SK-N-SH (cell line): Measurements from ENCODE around the gene SEM1. TPM values are rescaled to one million over a fixed set of nuclear protein-coding genes. Genes with fewer than 3 reads are reported as not detected.
"Not testable (repeated sequence)": the region's sequence is repeated elsewhere in the genome, so short reads cannot be mapped to it uniquely, and the experiment has no call there.

ENCODE experiments used
- CTCF ChIA-PET: fragments of 300-600, 350-600 bp; formaldehyde crosslinking; extraction: SDS; loops from one replicate; lab custom pipeline; 2021; lab: Yijun Ruan, JAX
- POLR2A ChIA-PET: fragments of 350-600 bp; sonication (Branson Sonifier 250); formaldehyde crosslinking; extraction: SDS; loops from one replicate; lab custom pipeline; 2020; ENCODE audit warnings: antibody characterized with exemption, inconsistent platforms; lab: Yijun Ruan, JAX
- DNase-seq: peaks from one replicate; pipeline ENCODE4 v3.0.0; 2012
- H2AFZ ChIP-seq: fragments of 200-600 bp; sonication (generic); 2 replicates; pipeline ENCODE4 v1.8.1; 2016; ENCODE audit warnings: antibody characterized with exemption, mild to moderate bottlenecking, low read depth
- H3F3A ChIP-seq: fragments of 200-600 bp; sonication (generic); replicated peaks from 2 replicates; pipeline ENCODE3; 2016; ENCODE audit warnings: antibody characterized with exemption, mild to moderate bottlenecking; ENCODE audit not compliant: insufficient read depth
- H3K27ac ChIP-seq, 2 experiments: fragments of 200-500 bp in 1 of 2; fragments of 200-600 bp in 1 of 2; sonication (Bioruptor generic) in 1 of 2; sonication (generic), shearing (Covaris generic) in 1 of 2; 2 replicates each; pipeline versions ENCODE4 v1.5.1 to v1.6.1; 2014 to 2016; ENCODE audit warnings: low read depth in 2 of 2, inconsistent platforms in 1 of 2, low read length in 1 of 2, mild to moderate bottlenecking in 1 of 2, mixed read lengths in 1 of 2
- H3K27me3 ChIP-seq: fragments of 200-600 bp; sonication (generic), shearing (Covaris generic); 2 replicates; pipeline ENCODE4 v1.6.1; 2016; ENCODE audit warnings: mixed run types; ENCODE audit not compliant: insufficient read depth
- H3K36me3 ChIP-seq, 2 experiments: fragments of 200-500 bp in 1 of 2; fragments of 200-600 bp in 1 of 2; sonication (Bioruptor generic) in 1 of 2; sonication (generic) in 1 of 2; replicated peaks in 1 of 2; 2 replicates each; pipeline versions ENCODE3 to v1.5.1; 2014 to 2016; ENCODE audit warnings: low read length in 1 of 2, mild to moderate bottlenecking in 1 of 2; ENCODE audit not compliant: insufficient read depth in 2 of 2, control insufficient read depth in 1 of 2
- H3K4me1 ChIP-seq, 2 experiments: fragments of 200-500 bp in 1 of 2; fragments of 200-600 bp in 1 of 2; sonication (Bioruptor generic) in 1 of 2; sonication (generic), shearing (Covaris generic) in 1 of 2; 2 replicates each; pipeline versions ENCODE4 v1.5.1 to v1.6.1; 2014 to 2016; ENCODE audit warnings: low read depth in 1 of 2, low read length in 1 of 2, mixed run types in 1 of 2; ENCODE audit not compliant: insufficient read depth in 2 of 2, control insufficient read depth in 1 of 2
- H3K4me2 ChIP-seq: fragments of 200-600 bp; sonication (generic), shearing (Covaris generic); 2 replicates; pipeline ENCODE4 v1.6.1; 2017; ENCODE audit warnings: mixed run types
- H3K4me3 ChIP-seq, 2 experiments: fragments of 200-500 bp in 1 of 2; fragments of 200-600 bp in 1 of 2; sonication (Bioruptor generic) in 1 of 2; sonication (generic), shearing (Covaris generic) in 1 of 2; 2 replicates each; pipeline versions ENCODE4 v1.5.1 to v1.8.1; 2014 to 2016; ENCODE audit warnings: low read depth in 2 of 2, inconsistent platforms in 1 of 2, low read length in 1 of 2, mild to moderate bottlenecking in 1 of 2, mixed read lengths in 1 of 2, moderate library complexity in 1 of 2
- H3K79me2 ChIP-seq: fragments of 200-600 bp; sonication (generic); 2 replicates; pipeline ENCODE4 v1.8.1; 2017; ENCODE audit warnings: mild to moderate bottlenecking; ENCODE audit not compliant: insufficient read depth
- H3K9ac ChIP-seq: fragments of 200-600 bp; sonication (generic); 2 replicates; pipeline ENCODE4 v1.6.1; 2017; ENCODE audit warnings: mixed run types
- H3K9me2 ChIP-seq: fragments of 200-600 bp; sonication (generic); 2 replicates; pipeline ENCODE4 v1.6.1; 2017; ENCODE audit warnings: mixed run types
- H3K9me3 ChIP-seq: fragments of 200-600 bp; sonication (generic); 2 replicates; pipeline ENCODE4 v1.6.1; 2017; ENCODE audit warnings: mixed run types, mild to moderate bottlenecking, moderate library complexity
- H4K20me1 ChIP-seq: fragments of 200-600 bp; sonication (generic); 2 replicates; pipeline ENCODE4 v1.6.1; 2017; ENCODE audit warnings: mild to moderate bottlenecking, mixed run types; ENCODE audit not compliant: insufficient read depth
- CHD2 ChIP-seq: fragments of 150-350 bp; IDR thresholded peaks from 2 replicates; pipeline ENCODE4 v1.6.1; 2018; ENCODE audit warnings: low read length; ENCODE audit not compliant: partially characterized antibody
- CTCF ChIP-seq: fragments of 200-600 bp; sonication (generic); IDR thresholded peaks from 2 replicates; pipeline ENCODE4 v1.6.1; 2017; ENCODE audit warnings: antibody characterized with exemption, mild to moderate bottlenecking, moderate library complexity
- ELF1 ChIP-seq: IDR thresholded peaks from 2 replicates; pipeline ENCODE4 v1.4.0; 2012
- EP300 ChIP-seq, 2 experiments: IDR thresholded peaks; 2 replicates each; pipeline versions ENCODE4 v1.4.0 to v1.6.1; 2012; ENCODE audit warnings: borderline replicate concordance in 1 of 2, low read depth in 1 of 2, low read length in 1 of 2
- EZH2phosphoT487 ChIP-seq: fragments of 200-600 bp; sonication (generic); IDR thresholded peaks from 2 replicates; pipeline ENCODE4 v1.6.1; 2017; ENCODE audit warnings: low read depth, mixed run types, mild to moderate bottlenecking, antibody characterized with exemption, moderate library complexity, borderline replicate concordance
- FOSL2 ChIP-seq: IDR thresholded peaks from 2 replicates; pipeline ENCODE4 v1.4.0; 2012; ENCODE audit warnings: low read depth, mild to moderate bottlenecking, moderate library complexity, borderline replicate concordance
- FOXJ3 ChIP-seq: sonication (generic); formaldehyde crosslinking; IDR thresholded peaks from 2 replicates; pipeline ENCODE4 v1.5.1; 2020; ENCODE audit warnings: mild to moderate bottlenecking, missing genetic modification reagents
- GABPA ChIP-seq: IDR thresholded peaks from 2 replicates; pipeline ENCODE4 v1.4.0; 2012; ENCODE audit warnings: low read depth, mild to moderate bottlenecking
- IRF3 ChIP-seq: fragments of 150-350 bp; IDR thresholded peaks from 2 replicates; pipeline ENCODE4 v1.6.1; 2016; ENCODE audit warnings: mild to moderate bottlenecking, low read depth, low read length
- JUND ChIP-seq: IDR thresholded peaks from 2 replicates; pipeline ENCODE4 v1.4.0; 2012
- MAX ChIP-seq: IDR thresholded peaks from 2 replicates; pipeline ENCODE4 v1.4.0; 2012; ENCODE audit warnings: low read depth
- PBX3 ChIP-seq: IDR thresholded peaks from 2 replicates; pipeline ENCODE4; 2012
- POLR2AphosphoS5 ChIP-seq: IDR thresholded peaks from 2 replicates; pipeline ENCODE4 v1.6.1; 2012; ENCODE audit warnings: low read depth, low read length
- RFX5 ChIP-seq: IDR thresholded peaks from 2 replicates; pipeline ENCODE4 v1.6.1; 2012; ENCODE audit warnings: mild to moderate bottlenecking, improper control_type of control experiment, low read length
- RXRA ChIP-seq: IDR thresholded peaks from 2 replicates; pipeline ENCODE4 v1.4.0; 2012; ENCODE audit warnings: low read depth, mild to moderate bottlenecking, borderline replicate concordance
- SIN3A ChIP-seq: IDR thresholded peaks from 2 replicates; pipeline ENCODE4 v1.6.1; 2012; ENCODE audit warnings: low read depth, mild to moderate bottlenecking, low read length, moderate library complexity, borderline replicate concordance
- SMC3 ChIP-seq: IDR thresholded peaks from 2 replicates; pipeline ENCODE4 v1.6.1; 2012; ENCODE audit warnings: low read depth, low read length, improper control_type of control experiment
- TAF1 ChIP-seq: IDR thresholded peaks from 2 replicates; pipeline ENCODE4 v1.6.1; 2012; ENCODE audit warnings: low read depth, mild to moderate bottlenecking, low read length, moderate library complexity, borderline replicate concordance
- USF1 ChIP-seq: IDR thresholded peaks from 2 replicates; pipeline ENCODE4 v1.4.0; 2012; ENCODE audit warnings: low read depth, borderline replicate concordance
- WGBS: methylation state at CpG from one replicate; pipeline ENCODE4 v1.1.6; 2017; ENCODE audit warnings: low lambda C conversion rate; 5-methylcytosine and 5-hydroxymethylcytosine counted together
- polyA plus RNA-seq, 3 experiments: library from polyadenylated mRNA; depleted of rRNA; stranded (reverse); fragments of >200 nt; gene quantifications; 2 replicates each; pipeline ENCODE4 v1.2.3, GENCODE V29; 2012

SEM1 gene
- polyA plus RNA-seq, 1 of the 3 experiments (the other 2 are of a cell fraction) = 56.3 TPM

- TF ChIP-seq USF1 (no peak), ELF1 (no peak), IRF3 (no peak), EZH2phosphoT487 (no peak), RFX5 (no peak), FOXJ3 (CRISPR knock-in tag) (no peak), MAX (no peak), EP300 (IDR thresholded peaks at IDR 0.05; ENCODE audit: borderline replicate concordance in 1 of 2, low read depth in 1 of 2, low read length in 1 of 2) (no peak), POLR2AphosphoS5 (no peak), RXRA (no peak), PBX3 (no peak), FOSL2 (no peak), CHD2 (no peak), CTCF (no peak), TAF1 (no peak), JUND (no peak), GABPA (no peak), SMC3 (no peak), SIN3A (no peak)
- no peak overlapping the region for H3K9ac ChIP-seq
- no peak overlapping the region for H2AFZ ChIP-seq
- no peaks in the 10 kb centered on the region for H4K20me1 ChIP-seq
- no peaks in the 10 kb centered on the region for H3K4me1 ChIP-seq
- no peaks in the 10 kb centered on the region for H3F3A ChIP-seq
- no peaks in the 10 kb centered on the region for H3K79me2 ChIP-seq
- H3K36me3 ChIP-seq = no peaks in the 10 kb centered on the region
- H3K4me2 ChIP-seq = no peak overlapping the region
- no peaks in the 10 kb centered on the region for H3K9me3 ChIP-seq
- no peaks in the 10 kb centered on the region for H3K27me3 ChIP-seq
- H3K27ac ChIP-seq = no peak overlapping the region
- H3K4me3 ChIP-seq = no peak overlapping the region
- POLR2A ChIA-PET = no interaction called here
- no peak for DNase-seq
- no peaks in the 10 kb centered on the region for H3K9me2 ChIP-seq
- 24% methylated on average over 4 of the region's 4 CpGs for WGBS
- CTCF ChIA-PET = no interaction called here
Measured at GRCh38 chr7:96723622-96724021, 14.0 kb upstream of the SEM1 start.

- H4K20me1 ChIP-seq, H3K9me3 ChIP-seq, CTCF ChIA-PET, H3K4me1 ChIP-seq, DNase-seq, H3K4me2 ChIP-seq, H3K27ac ChIP-seq, POLR2A ChIA-PET, H3K36me3 ChIP-seq, H2AFZ ChIP-seq, H3K9ac ChIP-seq, H3K9me2 ChIP-seq, H3K4me3 ChIP-seq, H3F3A ChIP-seq, H3K79me2 ChIP-seq, H3K27me3 ChIP-seq: not testable (repeated sequence)
- 84% methylated on average over 2 of the region's 2 CpGs for WGBS
Measured at GRCh38 chr7:96722928-96723327, 13.3 kb upstream of the SEM1 start.
